Activated CD4-positive, CD25-positive, alpha-beta regulatory T cell treated with anti-CD3 and anti-CD28 coated beads, Interleukin-2, amount 50 U/mL, for 16 hours (primary cell): ENCODE measurements around the gene GRM4.

Source experiments
- DNase-seq: peaks from one replicate; pipeline ENCODE4 v3.0.0-alpha.2; 2020; ENCODE audit warnings: low read depth, low spot score

The GRM4 gene

DNA sequence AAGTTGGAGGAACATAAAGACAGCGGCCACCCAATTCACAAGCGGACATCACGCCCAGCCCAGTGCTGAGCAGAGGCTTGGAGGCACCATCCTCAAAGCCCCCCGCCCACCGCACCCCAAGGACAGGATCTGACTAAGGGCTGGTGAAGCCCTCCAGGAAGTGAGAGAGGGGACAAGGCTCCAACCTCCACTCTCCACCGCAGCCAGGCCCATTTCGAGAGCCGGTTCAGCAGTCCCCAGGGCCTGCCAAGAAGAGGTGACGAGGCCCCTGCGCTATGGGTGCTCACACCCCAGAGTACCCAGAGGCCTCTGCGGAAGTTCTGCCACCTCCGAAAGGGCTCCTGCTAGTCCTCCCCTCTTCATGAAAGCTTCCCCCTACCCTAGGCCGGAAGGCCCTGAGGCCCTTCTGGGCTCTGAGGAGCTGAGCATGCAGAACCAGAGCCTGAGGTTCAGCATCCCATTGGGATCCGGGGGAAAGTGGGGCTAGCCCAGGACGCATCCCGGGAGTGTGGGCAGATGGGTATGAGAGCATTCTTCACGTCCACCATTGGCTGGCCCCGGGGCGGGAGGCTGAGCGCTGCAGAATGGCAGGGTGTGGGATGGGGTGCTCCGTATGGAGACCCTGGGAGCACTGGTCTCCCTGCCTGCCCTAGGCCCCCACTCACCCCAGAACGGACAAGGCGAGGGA is 2.5 kb downstream of the GRM4 start:
- DNase-seq = no peak

DNA sequence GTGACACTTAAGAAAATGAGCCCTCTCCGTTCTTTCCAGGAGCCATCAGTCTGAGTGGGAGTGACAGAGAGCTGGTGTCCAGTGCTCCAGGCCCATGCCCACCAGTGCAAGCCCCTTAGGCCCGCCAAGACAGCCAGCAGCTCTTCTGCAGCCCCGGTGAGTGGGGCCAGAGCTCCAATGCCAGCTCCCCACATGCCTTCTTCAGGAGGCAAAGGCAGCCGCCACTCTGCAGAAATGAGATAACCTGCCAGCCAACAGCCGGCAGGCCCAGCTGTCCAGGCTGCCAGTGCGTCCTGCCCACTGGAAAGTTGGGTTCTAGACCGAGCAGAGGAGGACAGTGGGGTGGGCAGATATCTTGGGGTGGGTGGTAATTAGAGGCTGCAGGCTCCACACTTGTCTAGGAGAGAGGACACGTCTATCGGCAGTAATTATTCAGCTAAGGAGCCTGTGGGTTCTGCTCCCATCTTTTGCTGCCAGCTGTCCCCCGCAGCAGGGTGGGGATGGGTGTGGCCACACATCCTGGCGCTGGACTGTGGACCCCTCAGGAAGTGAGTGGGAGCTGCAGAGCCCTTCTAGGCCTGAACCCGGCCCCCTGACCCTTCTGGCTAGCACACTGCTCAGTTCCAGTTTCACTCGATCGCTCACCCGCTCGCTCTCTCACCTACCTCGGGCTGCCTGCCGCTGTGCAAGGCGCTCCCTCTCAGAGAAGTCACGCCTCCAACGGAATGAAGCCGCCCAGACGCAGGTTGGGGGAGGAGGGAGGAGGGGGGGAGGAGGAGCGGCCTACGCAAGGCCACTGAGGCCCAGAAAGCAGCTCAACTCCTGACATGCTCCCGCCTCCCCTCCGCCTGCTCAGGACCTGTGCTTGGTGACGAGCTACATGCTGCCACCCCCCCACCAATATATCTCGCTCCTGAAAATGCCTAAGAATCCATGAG is 3.6 kb downstream of the GRM4 start:
- DNase-seq = no peak

- no peak for DNase-seq
These were observed 5.8 kb downstream of the GRM4 start for GRCh38 chr6:34140075-34140474.

GRCh38 chr6:34138914-34139510 is 6.9 kb downstream of the GRM4 start:
- no peak for DNase-seq

DNA sequence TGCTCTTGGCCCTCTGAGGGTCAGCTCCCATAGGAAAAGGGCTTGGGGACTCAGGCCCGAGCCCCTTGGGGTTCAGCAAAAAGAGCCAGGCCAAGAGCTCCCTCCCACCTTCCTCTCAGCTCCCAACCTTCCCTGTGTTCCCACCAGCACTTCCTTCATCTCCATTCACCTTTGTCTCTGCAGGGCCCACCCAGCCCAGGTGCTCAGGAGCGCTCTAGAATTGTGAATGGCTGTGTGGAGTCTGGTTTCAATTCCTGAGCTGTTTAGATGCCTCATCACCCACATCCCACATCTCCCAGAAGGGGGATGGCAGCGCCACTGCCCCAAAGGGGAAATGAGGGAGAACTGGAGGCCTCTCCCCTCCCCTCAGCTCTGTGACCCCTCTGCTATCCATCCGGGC is 7.7 kb downstream of the GRM4 start:
- DNase-seq = no peak

- no peak for DNase-seq
These were observed 10.3 kb downstream of the GRM4 start for GRCh38 chr6:34135541-34135940.

DNA sequence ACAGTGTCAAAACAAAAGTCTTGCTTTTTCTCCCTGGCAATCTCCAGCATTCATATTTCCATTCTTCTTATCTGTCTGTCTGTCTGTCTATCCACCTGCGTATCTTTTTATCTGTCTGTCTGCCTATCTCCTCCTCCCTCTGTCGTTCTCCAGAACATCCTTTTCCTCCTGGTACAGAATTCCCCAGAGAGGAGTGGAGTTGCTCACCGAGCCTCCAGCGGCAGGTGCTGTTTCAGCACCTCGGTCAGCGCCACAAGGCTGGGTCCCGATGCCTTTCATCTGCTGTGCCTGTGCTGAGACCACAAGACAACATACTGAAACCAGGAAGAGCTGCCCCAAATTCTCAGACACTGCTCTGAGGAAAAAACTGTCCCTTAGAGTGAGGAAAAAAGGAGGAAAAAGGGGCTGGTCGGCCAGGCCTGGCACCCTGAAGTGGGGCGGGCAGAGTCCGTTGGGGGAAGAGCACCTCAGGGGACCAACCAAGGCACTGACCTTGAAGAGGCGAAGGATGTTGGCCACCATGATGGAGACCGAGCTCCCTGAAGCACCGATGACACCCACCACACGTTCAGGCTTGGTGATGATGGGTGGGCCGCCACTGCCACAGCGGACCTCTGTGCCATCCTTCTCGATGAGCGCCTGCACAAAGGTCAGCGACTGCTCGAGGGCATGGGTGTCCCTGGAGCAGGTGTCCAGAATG is 13.3 kb downstream of the GRM4 start:
- no peak for DNase-seq

DNA sequence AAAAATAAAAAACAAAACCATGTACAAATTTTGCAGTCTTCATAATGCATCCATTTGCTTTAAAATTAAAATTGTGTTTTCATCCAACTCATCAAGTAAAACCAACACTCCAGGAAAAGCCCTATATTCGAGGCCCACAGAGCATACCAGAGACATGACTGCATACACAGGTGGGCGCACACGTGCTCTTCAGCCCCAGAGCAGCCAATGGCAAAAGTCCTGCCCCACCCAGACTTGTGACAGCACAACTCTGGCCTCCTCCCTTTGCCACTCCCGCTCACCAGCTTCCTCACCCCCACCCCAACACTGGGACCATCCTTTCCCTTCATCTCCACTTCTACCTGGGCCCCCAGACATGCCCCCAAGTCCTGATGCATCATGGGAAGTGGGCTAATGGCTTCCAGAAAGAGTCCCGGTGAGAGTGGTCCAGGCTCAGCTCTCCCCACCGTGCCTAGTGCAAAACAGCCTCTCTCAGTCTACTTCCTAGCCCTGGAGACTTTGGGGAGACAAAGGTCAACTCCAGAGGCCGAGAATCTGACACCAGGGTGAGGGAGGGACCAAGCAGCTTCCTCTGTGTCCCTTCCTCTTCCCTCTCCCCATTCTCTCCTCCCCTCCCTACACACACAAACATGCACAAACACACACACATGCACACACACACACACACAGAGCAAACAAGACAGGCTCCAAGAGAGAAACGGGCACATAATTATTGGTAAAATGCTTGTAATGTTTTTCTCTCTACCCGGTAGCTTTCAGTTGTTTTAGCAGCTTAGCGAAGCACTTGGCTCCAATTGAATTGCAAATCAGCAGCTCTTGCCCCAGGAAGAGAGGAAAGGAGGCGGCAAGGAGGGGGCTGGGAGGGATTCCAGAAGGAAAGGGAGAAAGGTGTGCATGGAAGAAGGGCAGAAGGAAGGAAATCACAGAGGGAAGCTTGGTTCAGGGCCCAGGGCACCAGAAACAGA is 14.3 kb downstream of the GRM4 start:
- DNase-seq = no peak

DNA sequence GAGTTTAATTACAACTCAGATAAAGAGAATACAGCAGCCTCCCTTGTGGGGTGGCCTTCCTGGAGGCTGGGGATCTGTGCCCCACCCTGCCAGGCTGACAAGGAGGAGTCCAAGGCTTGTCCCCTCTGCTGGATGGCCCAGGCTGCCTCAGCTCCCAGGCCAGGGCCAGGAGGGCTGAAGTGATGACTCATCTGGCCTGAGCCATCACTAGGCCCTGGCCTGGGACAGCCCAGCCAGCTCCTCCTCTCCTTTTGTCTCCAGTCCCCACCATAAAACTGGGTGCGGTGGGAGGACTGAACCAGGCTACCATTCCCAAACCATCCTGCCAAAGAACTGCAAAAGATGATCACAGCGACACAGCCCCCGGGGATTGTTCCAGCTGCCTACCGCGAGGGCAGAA is 15.0 kb downstream of the GRM4 start:
- DNase-seq = no peak

- DNase-seq = no peak
These were observed 16.1 kb downstream of the GRM4 start for GRCh38 chr6:34129753-34130152.

- DNase-seq = no peak
These were observed 17.8 kb downstream of the GRM4 start for GRCh38 chr6:34128045-34128444.

DNA sequence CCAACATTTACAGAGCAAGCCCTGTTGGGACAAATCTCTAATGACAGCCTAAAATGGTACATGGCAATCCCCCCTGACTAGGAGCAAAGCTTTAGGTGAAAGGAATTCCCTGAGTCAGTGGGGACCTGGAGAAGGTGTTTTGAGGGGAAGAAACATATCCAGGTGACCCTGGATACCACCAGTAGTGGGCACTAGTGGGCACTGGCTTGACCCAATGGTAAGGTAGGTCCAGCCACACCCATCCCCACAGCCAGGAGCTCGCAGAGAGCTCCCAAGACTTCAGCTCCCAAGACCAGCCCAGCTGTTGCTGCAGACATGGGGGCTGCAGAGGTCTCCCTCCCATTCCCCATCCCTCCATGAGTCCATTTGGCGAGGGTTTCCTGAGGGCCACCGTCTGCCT is 19.5 kb downstream of the GRM4 start:
- DNase-seq = no peak

DNA sequence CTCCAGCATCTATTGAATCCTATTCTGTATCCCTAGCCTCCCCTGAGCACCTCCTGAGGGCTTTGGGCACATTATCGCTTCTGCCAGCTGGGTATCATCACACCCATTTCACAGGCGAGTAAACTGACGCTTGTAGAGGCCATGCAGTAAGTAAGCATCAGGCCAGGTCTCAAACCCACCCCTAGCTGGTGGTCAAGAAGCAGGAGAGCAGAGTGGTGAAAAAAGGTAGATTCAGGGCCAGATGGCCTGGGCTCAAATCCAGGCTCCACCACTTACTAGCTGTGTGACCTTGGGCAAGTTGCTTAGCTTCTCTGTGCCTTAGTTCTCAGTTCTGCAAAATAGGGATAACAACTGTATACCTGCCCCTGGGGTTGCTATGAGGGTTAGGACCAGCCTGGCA is 19.9 kb downstream of the GRM4 start:
- DNase-seq = no peak

- DNase-seq = no peak
These were observed 24.8 kb downstream of the GRM4 start for GRCh38 chr6:34120953-34121675.

GRCh38 chr6:34115915-34116314 is 30.0 kb downstream of the GRM4 start:
- DNase-seq = no peak

GRCh38 chr6:34115403-34115795 is 30.5 kb downstream of the GRM4 start:
- no peak for DNase-seq

DNA sequence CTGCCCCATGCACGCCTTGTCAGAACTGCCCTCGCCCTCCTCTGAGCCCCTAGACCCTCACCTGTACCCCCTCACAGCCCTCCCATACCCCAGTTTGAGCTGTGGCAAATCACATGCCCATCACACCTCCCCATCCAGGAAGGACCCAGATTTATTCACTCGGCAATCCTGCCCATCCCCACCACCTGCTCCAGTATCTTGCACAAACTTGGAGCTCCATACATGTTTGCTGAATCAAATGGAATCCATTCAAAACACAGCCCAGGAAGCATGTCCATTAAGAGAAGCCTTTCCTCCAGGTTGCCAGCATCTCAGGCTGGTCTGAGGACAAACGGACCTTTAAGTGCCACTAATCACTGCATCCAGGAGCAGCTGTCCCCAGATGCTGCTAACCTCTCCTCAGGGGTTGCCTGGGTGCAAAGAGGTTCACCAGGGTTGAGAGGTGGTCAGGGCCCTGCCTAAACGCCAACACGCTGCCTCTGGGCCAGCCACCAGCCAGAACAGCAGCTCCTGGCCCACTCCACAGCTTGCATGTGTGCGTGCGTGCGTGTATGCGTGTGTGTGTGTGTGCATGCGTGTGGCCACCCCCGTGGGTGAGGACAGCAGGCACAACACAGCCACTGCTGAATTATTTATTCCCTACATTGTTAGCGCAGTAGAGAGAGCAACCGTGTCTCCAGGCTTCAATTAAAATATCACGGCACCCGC is 31.0 kb downstream of the GRM4 start:
- no peak for DNase-seq

- no peak for DNase-seq
These were observed 32.4 kb downstream of the GRM4 start for GRCh38 chr6:34113532-34113931.

DNA sequence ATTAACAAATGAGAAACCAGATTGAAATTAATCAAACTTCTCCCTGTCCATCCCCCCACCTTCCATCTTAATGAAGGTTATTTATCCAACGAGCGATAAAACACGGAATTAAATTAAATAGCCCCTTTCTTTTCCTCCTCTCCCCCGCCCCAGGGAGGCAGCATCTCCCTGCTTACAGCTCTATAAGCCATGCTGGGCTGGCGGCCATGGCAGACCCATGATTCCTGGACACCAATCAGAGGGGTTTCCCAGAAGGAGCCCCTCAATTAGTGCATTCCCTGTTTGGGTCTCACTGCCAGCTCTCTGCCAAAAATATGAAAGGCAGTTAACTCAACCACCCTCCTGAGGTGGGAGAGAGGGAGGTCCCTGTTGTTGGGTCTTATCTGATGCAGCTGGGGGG is 33.8 kb downstream of the GRM4 start:
- DNase-seq = no peak

DNA sequence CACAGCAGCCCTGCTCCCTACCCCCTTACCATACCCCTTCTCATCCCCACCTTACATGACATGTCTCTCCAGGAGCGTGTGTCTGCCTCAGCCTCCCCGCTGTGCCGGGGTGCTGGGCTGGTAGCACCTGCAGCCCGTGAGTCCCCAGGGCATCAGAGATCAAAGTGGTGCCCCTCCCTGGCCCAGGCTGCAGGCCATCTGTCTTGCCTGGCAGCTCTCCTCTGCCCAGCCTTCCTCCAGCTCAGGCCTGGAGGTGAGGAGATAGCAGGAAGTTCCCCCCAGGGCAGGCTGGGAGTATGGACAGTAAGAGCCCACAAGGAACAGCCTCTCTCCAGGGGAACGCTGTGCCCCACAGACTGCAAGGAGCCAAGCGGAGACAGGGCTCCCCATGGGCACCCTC is 35.3 kb downstream of the GRM4 start:
- DNase-seq = no peak
